GM19025 (cell line): ENCODE results near the gene PTPRG.
"Not testable (repeated sequence)": the region's sequence is repeated elsewhere in the genome, so short reads cannot be mapped to it uniquely, and the experiment has no call there.

Source experiments
- ATAC-seq: cut with Tn5 transposase; IDR thresholded peaks from one replicate; pipeline ENCODE4 v1.9.1; 2021; ENCODE audit warnings: mild to moderate bottlenecking, low read depth, moderate library complexity; ENCODE audit not compliant: unreplicated experiment

PTPRG gene

DNA sequence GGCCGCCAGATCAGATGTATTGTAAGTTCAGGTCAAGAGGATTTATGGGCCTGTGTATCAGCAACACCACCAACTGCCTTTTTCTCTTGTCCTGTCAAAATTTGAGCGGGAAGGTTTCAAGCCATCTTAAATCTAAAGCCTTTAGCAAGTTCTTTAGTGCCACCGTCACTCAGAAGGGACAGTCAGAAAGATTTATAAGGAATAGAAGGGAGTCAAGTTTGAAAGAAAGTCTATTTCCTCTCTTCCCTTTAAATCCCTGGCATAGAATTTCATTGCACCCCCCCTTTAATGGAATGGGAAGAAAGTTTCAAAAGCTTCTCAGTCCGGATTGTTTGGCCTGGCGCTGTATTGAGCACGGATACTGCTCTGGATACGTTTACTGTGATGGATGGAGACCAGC lies 452.6 kb downstream of the PTPRG start:
- no peak for ATAC-seq

DNA sequence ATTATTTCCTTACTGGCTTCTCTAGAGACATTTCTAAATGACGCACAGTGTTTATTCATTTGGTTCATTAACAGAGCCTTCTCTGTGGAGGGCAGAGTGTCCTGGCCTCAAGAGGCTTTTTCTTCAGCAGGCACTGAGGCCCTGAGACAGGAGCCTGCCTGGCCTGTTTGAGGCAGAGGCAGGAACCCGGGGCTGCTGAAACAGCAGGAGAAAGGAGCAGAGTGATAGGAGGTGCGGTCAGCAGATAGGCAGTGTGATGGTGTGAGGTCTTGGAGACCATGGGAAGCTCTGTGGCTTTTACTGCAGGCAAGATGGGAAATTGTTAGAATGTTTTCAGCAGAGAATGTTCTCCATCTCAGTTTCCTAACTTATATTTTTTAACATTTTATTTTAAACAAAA lies 453.7 kb downstream of the PTPRG start:
- no peak for ATAC-seq

DNA sequence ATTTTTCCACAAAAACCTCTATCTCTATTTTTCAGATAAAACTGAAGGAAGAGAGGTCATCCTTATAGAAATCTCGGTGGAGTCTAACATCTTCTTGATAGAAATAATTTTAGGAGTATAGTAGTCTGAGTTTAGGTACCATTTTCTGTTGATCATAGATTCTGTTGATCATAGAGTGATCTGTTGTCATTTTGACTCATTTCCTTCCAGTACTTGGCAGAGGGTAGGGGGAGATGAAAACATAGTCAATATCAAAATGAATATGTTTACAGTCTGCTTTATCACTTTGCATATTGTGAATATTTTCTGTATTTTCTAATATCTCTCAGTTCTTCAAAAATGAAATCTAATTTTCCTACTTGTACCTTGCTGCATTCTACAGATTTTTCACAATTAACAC lies 458.5 kb downstream of the PTPRG start:
- no peak for ATAC-seq

DNA sequence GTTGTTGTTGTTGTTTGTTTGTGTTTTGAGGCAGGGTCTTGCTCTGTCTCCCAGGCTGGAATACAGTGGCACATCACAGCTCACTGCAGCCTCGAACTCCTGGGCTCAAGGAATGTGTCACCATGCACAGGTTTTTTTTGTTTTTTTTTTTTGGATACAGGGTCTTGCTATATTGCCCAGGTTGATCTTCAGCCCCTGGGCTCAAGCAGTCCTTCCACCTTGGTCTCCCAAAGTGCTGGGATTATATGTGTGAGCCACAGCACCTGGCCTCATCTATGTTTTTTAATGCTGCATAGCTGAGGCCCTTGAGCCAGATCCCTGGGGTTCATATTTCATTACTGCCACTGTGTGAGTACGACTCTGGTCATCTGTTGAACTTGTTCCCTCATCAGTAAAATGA lies 459.3 kb downstream of the PTPRG start:
- no peak for ATAC-seq

DNA sequence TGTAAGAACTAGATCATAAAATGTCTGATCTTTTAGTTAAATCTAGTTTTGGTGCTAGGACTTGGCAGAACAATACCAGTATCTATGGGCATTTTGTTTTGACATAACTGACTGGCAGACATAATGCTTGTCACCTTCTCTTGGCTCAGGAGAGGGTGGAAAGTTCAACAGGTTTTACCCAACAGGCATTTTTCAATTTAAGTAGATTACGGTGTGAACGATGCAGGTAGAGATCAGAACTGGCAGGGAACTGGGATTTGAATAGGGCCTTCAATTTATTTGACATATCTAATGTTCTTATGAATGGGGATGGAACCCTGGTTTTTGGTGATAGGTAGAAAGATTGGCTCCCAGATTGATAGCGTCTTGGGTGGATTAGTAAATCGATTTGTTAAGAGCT lies 460.9 kb downstream of the PTPRG start:
- no peak for ATAC-seq

DNA sequence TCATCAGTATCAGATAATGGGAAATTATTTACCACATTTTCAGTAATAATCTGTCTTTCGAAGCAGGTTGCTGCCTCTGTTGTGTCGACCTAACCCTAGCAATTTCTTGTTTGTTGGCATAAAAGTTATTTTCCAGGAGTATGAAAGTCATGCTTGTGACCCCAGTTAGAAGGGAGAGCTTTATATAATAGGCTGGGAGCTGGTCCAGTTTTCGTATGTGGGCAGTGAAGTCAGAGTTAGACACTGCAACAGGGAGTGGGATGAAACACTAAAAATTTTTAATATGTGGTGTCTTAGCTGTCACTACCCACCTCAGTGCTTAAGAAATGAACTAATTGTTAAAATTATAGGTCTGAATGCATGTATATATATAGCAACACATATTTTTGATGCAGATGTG lies 463.5 kb downstream of the PTPRG start:
- no peak for ATAC-seq

DNA sequence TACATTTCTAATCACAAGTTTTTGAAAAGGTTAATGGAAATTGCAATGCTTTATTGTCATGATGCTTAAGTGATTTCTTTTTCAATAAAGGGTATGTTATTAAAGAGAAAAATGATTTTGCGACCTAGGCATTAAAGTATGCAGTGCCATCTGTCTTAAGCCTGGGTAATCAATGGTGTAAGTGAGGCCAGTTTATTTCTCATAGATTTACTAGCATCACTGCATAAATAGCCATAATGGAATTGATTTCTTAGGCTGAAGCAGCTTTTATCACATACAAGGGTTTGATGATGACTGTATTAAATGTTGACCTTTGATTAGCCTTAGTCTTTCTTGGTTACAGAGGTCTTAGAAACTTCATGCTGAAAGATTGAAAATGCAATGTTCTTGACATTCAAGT lies 464.5 kb downstream of the PTPRG start:
- no peak for ATAC-seq

DNA sequence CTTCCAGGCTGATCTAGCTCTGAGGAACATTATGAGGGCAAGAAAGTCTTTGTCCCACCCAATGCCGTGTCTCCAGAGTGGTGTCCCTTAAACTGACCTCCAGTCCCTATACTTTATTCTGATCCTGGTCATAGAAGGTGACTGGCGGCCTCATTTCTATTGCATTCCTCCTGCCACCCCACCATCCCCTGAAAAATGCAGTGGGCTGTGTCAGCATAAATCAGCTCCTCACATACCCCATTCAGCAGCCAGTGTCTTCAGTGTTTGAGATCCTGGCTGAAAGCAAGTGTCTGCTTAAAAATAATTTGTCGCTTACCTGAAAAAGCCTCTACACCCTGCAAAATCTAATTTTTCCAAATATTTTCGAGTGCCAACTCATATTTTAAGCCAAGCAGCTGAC lies 465.9 kb downstream of the PTPRG start:
- no peak for ATAC-seq

DNA sequence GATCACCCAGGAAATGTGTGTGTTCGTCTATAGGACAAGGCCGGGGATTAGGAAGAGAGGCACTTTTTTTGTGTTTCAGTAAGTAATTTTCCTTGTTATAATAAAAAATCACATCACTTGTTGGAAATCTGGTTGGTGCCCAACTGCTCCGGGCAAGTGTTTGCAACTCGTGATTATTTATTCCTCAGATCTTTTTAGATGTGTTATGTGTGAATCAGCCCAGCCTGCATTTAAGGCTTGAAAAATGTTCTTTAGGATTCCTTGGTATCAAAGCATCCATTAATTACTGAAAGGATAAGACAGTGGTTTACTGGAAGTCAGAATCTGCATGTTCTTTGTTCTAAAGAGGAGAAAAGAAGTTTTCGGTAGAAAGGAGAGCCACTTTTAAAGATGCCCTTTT lies 466.4 kb downstream of the PTPRG start:
- ATAC-seq = no peak

DNA sequence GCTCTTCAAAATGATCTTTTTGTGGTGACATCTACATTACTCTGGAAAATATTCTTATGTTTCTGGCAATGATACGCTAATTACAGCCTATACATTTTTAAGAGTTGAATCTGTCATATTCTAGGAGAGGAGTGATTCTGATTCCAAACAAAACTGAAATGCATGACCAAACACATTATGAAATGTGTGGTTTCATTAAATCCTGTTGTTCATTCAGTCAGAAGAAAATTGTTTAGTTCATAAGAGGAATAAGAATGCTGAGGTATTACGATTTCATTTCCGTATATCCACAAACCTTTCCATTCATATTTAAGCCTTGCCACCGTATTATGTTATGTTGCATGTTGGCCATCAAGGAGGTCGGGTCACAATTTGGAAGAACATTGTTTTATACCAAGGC lies 466.9 kb downstream of the PTPRG start:
- no peak for ATAC-seq

DNA sequence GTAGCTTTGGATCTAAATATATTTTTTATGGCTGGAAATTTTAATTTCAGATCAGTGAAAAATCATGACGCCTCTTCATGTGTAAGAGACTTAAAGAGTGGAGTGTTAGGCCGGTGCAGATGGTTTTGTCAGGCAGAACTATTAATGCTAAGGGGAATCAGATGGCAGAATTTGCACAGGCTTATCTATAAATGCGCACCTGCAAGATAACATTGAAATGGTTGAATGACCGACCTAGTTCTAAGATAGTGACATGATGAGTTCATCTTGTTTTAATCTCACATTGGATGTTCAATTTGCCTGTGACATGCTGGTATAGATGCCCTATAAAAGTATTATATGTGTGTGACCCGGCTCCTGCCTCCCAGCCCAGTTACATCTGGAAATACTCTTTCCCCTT lies 471.4 kb downstream of the PTPRG start:
- no peak for ATAC-seq

DNA sequence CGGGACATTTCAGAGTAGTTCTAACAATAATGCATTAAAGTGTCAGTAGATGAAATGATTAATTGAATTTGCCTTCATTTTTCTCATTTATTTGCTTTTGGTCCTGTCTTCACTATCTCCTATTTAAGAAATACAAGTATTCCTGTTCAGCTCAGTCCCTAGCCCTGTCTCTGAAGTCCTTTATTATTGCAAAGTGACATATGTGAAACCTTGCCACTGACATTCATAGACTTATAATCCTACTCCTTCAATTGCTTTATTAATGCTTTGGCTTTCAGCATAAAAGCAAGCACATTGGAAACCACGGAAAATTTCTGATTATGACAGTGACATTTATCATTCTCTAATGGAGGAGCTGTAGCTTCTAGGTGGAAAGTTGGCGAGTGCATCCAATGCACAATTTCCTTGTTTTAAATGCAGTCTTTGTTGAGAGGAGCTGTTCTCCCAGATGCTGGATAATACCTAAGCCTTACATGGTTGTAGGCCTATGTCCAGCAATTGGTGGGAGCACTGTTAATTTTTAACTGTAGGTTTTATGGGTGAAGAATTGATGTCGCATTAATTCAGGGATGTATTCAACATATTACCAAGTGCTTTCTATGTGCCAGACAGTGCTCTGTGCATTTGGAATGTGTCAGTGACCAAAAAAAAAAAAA lies 474.2 kb downstream of the PTPRG start:
- ATAC-seq = no peak

DNA sequence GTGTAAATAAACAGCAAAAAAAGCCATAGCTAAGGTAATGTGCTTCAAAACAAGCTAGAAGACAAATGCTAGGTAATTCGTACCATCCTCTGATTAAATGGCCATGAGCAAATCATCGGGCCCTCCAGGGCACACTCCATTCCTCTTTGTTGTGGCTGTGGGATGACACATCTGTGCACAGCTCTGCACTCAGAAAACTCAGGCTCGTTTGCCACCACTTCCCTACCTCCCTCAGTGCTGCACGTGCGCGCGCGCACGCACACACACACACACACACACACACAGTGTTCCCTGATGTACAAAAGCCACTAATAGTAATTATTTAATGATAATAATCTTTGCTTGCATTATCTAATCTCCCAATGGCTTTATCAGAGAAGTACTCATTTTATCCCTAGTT lies 475.4 kb downstream of the PTPRG start:
- ATAC-seq = no peak

DNA sequence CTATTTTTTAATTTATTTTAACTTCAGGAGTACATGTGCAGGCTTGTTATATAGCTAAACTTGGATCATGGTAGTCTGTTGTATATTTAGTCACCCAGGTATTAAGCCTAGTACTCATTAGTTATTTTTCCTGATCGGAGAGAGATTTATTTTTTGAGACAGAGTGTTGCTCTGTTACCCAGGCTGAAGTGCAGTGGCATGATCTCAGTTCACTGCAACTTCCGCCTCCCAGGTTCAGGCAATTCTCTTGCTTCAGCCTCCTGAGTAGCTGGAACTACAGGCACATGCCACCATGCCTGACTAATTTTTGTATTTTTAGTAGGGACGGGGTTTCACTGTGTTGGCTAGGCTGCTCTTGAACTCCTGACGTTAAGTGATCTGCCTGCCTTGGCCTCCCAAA lies 477.4 kb downstream of the PTPRG start:
- ATAC-seq = not testable (repeated sequence)

DNA sequence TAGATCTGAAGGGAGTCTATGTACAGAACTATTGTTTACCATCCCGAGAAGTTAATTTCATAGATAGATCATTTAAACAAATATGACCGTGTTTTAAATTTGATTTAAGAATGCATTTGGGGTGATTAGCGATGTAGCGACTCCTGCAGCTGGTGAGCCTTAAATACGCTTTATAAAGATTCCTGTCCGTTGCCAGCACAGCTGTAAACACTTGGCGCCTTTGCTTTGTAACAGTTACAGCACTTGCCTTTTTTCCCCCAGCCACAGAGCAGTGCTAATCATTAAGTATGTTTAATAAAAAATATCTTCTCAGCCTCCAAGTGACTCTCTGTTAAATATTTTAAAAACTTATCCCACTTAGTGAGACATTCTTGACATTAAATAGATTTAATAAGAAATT lies 478.2 kb downstream of the PTPRG start:
- no peak for ATAC-seq

DNA sequence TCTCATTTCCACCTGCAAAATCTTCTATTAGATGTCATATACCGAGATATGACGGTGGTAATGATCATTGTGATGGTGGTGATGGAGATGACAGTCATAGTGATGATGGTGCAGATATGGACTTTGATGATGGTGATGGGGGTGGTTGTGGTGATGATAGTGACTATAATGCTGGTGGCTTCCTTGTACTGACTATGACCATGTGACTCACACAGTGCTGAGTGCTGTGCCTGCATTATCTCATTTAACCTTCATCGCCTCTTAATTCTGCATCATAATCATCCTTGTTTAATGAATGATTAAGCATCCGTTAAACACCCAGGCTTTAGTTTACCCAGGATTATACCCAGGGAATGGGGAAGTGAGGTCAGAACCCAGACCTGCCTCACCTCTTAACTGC lies 480.3 kb downstream of the PTPRG start:
- no peak for ATAC-seq

DNA sequence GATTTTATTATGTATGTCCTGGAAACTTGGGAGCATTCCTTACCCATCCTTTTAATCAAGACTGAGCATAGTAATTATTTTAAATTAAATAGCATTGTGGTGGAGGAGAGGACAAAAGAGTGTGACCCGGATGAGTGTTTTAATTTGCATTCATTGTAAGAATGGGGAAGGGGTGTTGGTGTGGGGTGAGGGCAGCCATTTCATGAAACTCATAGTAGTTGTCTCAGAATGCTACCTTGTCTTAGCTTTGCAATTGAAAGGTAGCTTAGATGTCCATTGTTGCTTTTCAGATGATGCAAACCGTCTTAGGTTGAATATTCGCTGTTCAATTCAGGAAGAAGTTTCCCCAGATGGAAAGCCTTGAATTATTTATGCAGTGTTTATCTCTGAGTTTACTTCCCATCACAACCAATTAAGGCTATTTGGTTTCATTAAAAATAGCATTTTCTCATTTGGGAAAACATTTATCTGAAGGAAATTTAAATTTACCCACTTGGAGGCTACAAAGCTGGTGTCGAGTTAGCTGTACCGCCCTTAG lies 483.6 kb downstream of the PTPRG start:
- ATAC-seq = no peak

DNA sequence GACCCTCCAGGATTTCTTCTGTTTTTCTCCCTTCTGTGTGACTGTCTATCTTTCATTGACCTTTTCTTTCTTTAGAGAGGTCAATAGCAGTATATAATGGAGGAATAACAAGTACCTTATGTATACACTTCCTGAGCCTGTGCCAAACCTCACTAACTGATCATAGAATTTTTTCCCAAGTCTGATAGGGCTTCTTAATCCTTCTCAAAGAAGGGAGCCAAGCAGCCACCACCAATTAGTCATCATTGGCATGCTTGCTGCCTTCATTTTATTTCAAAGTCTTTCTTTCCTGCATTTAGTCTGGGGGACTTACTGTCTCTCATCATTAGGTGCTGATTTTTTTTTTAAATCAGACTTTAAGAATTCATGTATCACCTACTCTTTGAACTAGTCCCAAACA lies 485.0 kb downstream of the PTPRG start:
- no peak for ATAC-seq

DNA sequence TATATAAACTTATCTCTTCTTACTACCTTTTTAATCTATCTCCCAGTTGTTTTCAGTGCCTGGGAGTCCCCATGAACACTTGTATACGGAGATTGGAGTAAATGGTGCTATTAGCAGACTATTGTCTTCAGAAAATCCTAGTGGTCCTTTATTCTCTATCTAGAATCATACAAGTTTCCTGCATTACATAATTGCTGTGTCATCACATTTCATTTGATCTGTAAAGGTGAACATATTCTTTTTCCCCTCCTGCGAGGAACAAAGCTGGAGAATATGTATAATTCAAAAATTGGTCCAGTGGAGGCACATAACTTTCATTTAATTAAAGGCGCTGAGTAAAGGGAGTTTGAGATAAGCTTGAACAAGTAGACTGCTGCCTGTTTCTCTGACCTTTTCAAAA lies 487.2 kb downstream of the PTPRG start:
- no peak for ATAC-seq

DNA sequence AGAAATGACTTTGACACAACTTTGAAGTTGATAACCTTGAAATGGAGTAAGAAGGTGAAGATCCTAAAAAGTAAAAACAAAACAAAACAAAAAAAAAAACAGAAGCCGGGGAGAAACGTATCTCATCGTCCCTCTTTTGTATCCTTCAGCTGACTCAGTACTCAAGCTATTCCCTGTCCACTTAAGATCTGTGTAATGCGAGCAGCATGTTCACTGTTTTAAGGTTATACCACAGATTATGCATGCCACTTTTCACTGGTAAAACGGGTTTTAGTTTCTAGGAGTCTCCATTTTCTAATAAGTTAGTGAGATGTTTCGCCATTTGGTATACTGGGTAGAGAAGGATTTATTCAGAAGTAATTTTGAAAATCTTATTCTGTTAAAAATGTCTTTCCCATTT lies 487.7 kb downstream of the PTPRG start:
- ATAC-seq = no peak

DNA sequence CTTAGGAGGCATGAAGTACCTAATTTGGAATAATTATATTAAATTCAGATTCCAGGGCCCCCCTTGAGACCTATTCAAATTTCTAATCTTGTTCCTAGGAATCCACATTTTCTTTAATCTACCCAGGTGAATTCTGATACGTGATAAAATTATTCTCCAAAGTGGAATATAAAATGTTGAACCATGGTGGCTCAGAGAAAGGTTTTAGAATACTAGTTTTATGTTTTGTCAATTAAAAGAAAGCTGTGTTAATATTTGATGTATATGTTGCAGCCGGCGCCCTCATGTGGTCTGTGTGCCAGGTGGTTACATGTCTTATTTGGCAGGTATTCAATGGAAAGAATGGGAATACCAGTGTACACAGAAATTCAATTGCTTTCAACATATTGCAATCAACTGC lies 490.1 kb downstream of the PTPRG start:
- no peak for ATAC-seq

DNA sequence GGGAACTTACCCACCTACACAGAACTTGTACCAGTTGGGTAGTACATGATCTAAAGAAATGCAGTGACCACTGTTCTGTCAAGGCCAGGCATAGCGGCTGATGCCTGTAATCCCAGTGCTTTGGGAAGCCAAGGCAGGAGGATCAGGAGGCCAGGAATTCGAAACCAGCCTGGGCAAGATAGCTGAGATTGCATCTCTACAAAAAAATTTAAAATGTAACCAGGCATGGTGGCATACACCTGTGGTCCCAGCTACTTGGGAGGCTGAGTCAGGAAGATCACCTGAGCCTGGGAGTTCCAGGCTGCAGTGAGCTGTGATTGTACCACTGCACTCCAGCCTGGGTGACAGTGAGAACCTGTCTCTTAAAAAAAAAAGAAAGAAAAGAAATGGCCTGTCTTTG lies 491.0 kb downstream of the PTPRG start:
- no peak for ATAC-seq

DNA sequence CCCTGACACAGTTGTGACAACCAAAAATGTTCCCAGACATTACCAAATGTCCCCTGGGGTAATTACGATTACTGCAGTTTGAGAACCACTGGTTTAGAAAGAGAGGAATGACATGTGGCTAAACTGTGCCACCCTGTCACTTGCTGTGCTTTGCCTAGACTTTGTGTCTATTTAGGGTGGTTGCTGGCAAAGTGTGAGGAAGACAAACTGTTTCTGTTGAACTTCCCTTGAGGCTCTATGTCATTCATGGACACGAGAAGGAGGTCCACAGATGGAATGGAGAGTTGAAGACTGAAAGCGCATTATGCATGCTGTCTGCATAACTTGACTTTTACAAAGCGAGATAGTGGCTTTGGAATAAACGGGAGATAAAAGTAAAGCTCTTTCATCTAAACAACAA lies 495.3 kb downstream of the PTPRG start:
- no peak for ATAC-seq
